Measurements from ENCODE around the gene SFMBT1.

SFMBT1 gene

GRCh38 chr3:53091011-53091410 lies 45.1 kb upstream of the SFMBT1 start:
- no peak overlapping the region for H3K9ac ChIP-seq (ENCODE audit: low read length)
- H3K4me3 ChIP-seq (ENCODE audit: insufficient read depth, low read length, poor library complexity, severe bottlenecking) = no peak overlapping the region
- no peaks in the 10 kb centered on the region for H3K27me3 ChIP-seq (ENCODE audit: low read length)
- H2AFZ ChIP-seq (ENCODE audit: low read depth, low read length, severe bottlenecking) = no peak overlapping the region
- no peaks in the 10 kb centered on the region for H3K79me2 ChIP-seq (ENCODE audit: insufficient read depth, low read length)
- H3F3A ChIP-seq (ENCODE audit: insufficient read depth) = no peaks in the 10 kb centered on the region
- H3K36me3 ChIP-seq (ENCODE audit: low read length) = 0 out of 2 replicates have a peak, but pooled peaks cover 3% of the 10 kb centered on the region
- no peak overlapping the region for H3K27ac ChIP-seq (ENCODE audit: low read depth, low read length)
- TF ChIP-seq, protein P1, sequence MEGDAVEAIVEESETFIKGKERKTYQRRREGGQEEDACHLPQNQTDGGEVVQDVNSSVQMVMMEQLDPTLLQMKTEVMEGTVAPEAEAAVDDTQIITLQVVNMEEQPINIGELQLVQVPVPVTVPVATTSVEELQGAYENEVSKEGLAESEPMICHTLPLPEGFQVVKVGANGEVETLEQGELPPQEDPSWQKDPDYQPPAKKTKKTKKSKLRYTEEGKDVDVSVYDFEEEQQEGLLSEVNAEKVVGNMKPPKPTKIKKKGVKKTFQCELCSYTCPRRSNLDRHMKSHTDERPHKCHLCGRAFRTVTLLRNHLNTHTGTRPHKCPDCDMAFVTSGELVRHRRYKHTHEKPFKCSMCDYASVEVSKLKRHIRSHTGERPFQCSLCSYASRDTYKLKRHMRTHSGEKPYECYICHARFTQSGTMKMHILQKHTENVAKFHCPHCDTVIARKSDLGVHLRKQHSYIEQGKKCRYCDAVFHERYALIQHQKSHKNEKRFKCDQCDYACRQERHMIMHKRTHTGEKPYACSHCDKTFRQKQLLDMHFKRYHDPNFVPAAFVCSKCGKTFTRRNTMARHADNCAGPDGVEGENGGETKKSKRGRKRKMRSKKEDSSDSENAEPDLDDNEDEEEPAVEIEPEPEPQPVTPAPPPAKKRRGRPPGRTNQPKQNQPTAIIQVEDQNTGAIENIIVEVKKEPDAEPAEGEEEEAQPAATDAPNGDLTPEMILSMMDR (IDR thresholded peaks at IDR 0.05; ENCODE audit: insufficient read depth, low read length, poor library complexity, severe bottlenecking) = no peak
- TF ChIP-seq EZH2phosphoT487 (conservative IDR thresholded peaks at IDR 0.05; ENCODE audit: low read length) = no peak
- no peak overlapping the region for H3K4me2 ChIP-seq (ENCODE audit: low read depth, low read length, poor library complexity, severe bottlenecking)
- H4K20me1 ChIP-seq (ENCODE audit: low read depth, low read length) = no peaks in the 10 kb centered on the region
- H3K9me2 ChIP-seq (replicated peaks; ENCODE audit: insufficient read depth, low read length) = no peaks in the 10 kb centered on the region
- H3K9me3 ChIP-seq (ENCODE audit: insufficient read depth, low read length) = no peaks in the 10 kb centered on the region

DNA sequence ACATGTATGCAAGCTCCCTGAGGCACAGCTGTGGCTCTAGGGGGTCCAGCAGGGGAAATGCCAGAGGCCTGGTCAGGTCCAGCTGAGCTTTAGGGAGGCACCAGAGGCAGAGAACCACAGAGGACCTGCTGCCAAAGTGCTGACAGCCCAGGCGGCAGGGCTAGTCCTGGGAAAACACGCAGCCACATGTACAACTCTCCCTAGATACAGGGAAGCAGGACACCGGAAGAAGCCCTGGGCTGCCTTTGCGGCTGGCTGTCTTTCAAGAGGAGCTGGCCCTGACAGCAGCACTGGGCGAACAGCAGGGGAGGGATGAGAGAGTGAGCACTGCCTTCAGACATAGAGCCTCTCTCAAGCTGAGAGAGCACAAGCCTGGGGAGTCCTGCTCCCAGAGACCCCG lies 43.6 kb upstream of the SFMBT1 start:
- Histone ChIP-seq H3K79me2 (ENCODE audit: insufficient read depth, low read length) (no peaks in the 10 kb centered on the region), H3K9me2 (replicated peaks; ENCODE audit: insufficient read depth, low read length) (no peaks in the 10 kb centered on the region), H3K9ac (ENCODE audit: low read length) (no peak overlapping the region), H3K27me3 (ENCODE audit: low read length) (no peaks in the 10 kb centered on the region), H3K27ac (ENCODE audit: low read depth, low read length) (no peak overlapping the region), H3K4me3 (ENCODE audit: insufficient read depth, low read length, poor library complexity, severe bottlenecking) (no peak overlapping the region), H3K36me3 (ENCODE audit: low read length) (0 out of 2 replicates have a peak, but pooled peaks cover 3% of the 10 kb centered on the region), H4K20me1 (ENCODE audit: low read depth, low read length) (no peaks in the 10 kb centered on the region), H3F3A (ENCODE audit: insufficient read depth) (no peaks in the 10 kb centered on the region), H3K4me2 (ENCODE audit: low read depth, low read length, poor library complexity, severe bottlenecking) (no peak overlapping the region), H2AFZ (ENCODE audit: low read depth, low read length, severe bottlenecking) (no peak overlapping the region), H3K9me3 (ENCODE audit: insufficient read depth, low read length) (no peaks in the 10 kb centered on the region)
- TF ChIP-seq, protein P1 (IDR thresholded peaks at IDR 0.05; ENCODE audit: insufficient read depth, low read length, poor library complexity, severe bottlenecking) = no peak
- TF ChIP-seq EZH2phosphoT487 (conservative IDR thresholded peaks at IDR 0.05; ENCODE audit: low read length) = no peak

- Histone ChIP-seq H3K4me3 (ENCODE audit: insufficient read depth, low read length, poor library complexity, severe bottlenecking) (no peak overlapping the region), H2AFZ (ENCODE audit: low read depth, low read length, severe bottlenecking) (no peak overlapping the region)
- TF ChIP-seq, protein P1 (IDR thresholded peaks at IDR 0.05; ENCODE audit: insufficient read depth, low read length, poor library complexity, severe bottlenecking) = no peak
- no peak for TF ChIP-seq EZH2phosphoT487 (conservative IDR thresholded peaks at IDR 0.05; ENCODE audit: low read length)
Observed at GRCh38 chr3:53085476-53085875, 39.6 kb upstream of the SFMBT1 start.

More at GRCh38 chr3:53085476-53085875, 39.6 kb upstream of the SFMBT1 start:
- no peaks in the 10 kb centered on the region for H3K9me2 ChIP-seq (replicated peaks; ENCODE audit: insufficient read depth, low read length)
- no peaks in the 10 kb centered on the region for H3K27me3 ChIP-seq (ENCODE audit: low read length)
- no peaks in the 10 kb centered on the region for H3K9me3 ChIP-seq (ENCODE audit: insufficient read depth, low read length)
- no peaks in the 10 kb centered on the region for H4K20me1 ChIP-seq (ENCODE audit: low read depth, low read length)
- H3K4me2 ChIP-seq (ENCODE audit: low read depth, low read length, poor library complexity, severe bottlenecking) = no peak overlapping the region
- no peaks in the 10 kb centered on the region for H3K36me3 ChIP-seq (ENCODE audit: low read length)
- H3K79me2 ChIP-seq (ENCODE audit: insufficient read depth, low read length) = no peaks in the 10 kb centered on the region
- H3F3A ChIP-seq (ENCODE audit: insufficient read depth) = no peaks in the 10 kb centered on the region
- no peak overlapping the region for H3K27ac ChIP-seq (ENCODE audit: low read depth, low read length)
- H3K9ac ChIP-seq (ENCODE audit: low read length) = no peak overlapping the region

All from SU-DHL-6 (cell line).